GM19468 (cell line): Measurements from ENCODE around the gene TULP4.

Source experiments
- ATAC-seq: cut with Tn5 transposase; IDR thresholded peaks from one replicate; pipeline ENCODE4 v1.9.1; 2021; ENCODE audit warnings: mild to moderate bottlenecking, moderate library complexity, moderate number of reproducible peaks; ENCODE audit not compliant: unreplicated experiment; ENCODE audit errors: extremely low read depth

TULP4 gene

DNA sequence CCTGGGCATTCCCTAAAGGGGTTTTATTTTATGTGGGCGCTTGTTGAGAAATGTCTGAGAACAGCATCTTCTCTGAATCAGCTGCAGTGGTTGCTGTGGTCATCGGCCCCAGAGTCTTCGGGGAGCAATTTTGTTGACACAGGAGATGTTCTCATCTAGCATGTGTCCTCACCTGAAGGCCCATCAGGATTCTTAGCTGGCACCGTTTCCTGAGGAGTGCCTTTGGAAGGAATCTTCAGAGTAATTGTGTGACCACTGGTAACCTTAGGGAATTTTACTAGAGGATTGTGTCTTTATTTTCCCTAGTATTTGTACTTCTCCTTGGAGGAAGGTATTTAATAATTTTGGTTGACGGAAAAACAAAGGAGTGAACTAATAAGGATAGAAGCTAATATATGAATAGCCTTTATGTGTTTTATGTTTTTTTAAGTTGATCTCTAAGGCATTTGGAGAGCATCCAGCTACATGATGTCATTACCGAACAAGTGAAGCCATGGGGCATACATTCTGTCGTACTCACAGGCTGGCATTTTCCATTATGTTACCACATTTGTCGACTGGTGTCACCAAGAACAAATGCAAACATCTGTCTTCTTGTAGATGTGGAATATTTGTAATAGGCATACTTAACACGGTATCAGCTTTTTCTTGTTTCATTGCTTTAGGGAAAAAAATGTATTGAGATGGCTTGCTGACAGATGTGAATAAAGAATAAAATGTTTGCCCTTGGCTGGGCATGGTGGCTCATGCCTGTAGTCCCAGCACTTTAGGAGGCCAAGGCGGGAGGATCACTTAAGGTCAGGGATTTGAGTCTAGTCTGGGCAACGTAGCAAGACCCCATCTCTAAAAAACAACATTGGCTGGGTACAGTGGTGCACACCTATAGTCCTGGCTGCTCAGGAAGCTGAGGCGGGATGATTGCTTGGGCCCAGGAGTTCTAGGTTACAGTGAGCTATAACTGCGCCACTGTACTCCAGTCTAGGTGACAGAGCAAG is 41.9 kb downstream of the TULP4 start:
- no peak for ATAC-seq

DNA sequence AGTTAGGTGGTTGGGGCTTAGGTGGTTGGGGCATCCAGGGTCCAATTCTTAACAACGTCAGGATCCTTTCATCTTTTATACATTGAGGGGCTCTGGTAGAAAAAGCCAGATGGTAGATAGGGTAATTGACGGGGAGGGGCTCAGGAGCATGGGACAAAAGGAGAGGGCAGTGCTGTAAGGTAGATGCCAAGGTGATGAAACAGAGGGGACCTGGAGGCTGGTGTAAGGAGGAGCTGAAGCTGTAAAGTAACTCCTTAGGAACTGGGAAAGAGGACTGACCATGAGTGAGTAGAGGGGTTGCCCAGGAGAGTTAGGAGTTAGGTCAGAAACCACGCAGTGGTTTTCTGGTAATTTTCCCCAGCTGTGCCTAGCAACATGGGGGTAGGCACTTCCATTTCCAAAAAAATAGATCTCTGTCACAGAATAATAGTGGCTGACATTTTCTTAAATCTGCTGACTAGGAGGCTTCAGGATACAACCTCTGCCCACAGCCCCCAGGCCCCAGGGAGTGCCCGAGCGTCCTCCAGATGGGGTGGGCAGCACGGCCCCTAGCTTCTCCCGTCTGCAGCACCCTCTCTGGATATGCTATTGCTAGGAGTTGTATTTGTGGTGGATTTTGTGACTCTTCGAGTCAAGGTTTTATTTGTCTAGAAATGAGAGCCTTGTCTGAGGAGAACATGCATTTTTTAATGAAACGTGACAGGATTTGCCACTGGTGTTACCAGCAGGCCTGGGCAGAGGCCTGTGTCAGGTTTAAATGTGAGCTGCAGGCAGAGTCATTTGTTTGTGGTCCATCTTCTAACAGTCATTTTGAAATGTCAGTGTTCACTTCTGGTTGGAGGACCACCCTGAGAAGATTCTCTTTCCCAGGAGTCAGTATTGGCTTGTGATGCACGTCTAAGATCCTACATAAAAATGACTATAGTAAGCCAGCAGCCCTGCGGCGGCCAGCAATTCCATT is 44.6 kb downstream of the TULP4 start:
- ATAC-seq, result no peak

DNA sequence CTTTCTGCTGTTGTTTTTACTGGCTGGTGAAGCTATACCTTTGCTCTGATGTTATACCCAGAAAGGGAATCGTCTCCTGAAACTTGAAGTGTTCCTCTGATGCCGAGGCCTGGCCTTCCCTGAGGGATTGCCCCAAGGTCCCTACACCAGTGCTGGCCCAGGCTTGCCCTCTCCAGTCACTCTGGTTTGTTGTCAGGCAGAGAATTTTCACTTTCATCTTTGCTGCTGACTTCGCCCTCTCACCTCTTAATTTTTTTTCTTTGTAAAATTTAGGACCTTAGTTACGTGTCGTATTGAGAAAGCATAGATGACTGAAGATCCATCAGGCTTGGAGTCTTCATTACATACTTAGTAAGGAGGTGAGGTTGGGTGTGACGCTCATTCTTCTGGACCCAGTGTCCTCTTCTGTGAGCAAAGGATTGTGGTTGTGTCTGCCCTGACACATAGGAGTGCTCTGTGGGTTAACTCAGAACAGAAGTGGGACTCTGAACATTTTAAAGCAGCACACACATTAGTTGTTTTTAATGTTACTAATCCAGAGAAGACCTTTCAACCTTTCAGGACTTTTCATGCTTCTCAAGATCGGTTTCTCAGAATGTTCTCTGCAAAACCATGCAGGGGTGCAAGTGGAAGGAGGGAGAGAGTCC is 45.4 kb downstream of the TULP4 start:
- no peak for ATAC-seq

DNA sequence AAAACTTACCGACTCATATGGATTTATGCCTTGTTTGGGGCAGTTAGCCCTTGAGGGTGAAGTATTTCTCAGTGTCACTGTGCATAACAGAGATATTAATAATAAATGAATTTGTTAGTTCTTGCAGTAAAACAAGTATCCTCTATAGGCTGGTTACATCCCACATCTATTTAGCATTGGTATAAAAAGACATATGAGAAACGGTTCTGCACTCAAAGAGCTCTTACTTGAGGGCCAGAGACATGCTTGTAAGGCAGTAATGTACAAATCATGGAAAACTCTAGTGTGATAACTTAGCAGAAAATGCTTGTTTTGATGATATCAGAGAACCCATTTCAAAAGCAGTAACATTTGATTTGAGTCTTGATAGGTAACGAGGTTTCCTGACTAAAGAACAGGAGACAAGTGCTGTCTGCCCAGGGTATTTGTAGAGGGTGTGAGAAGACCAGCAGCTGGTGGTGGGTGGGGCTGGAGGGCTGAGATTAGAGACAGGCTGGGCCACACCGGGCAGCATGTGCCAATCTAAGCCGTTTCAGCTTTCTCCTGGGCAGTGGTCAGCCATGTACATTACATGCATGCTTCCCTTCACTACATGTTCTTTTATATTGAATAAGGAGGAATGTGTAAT is 46.3 kb downstream of the TULP4 start:
- no peak for ATAC-seq

DNA sequence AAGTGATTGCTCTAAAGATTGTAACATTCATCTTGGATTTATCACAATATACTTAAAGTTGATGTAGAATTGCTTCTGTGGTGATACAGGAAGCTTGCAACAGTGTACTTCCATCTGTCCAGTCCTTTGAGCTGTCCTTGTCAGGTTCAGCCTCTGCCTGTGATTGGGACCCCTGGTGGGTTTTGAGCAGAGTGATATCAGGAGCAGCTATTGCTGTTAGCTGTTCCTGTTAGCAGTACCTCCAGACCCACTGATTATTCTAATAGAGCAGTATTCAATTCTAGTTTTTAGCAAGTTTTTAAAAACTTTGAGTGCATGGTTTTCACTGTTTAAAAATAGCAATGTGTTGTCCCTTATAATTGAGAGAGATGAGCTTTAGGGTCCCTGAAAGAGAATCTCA is 48.8 kb downstream of the TULP4 start:
- no peak for ATAC-seq

DNA sequence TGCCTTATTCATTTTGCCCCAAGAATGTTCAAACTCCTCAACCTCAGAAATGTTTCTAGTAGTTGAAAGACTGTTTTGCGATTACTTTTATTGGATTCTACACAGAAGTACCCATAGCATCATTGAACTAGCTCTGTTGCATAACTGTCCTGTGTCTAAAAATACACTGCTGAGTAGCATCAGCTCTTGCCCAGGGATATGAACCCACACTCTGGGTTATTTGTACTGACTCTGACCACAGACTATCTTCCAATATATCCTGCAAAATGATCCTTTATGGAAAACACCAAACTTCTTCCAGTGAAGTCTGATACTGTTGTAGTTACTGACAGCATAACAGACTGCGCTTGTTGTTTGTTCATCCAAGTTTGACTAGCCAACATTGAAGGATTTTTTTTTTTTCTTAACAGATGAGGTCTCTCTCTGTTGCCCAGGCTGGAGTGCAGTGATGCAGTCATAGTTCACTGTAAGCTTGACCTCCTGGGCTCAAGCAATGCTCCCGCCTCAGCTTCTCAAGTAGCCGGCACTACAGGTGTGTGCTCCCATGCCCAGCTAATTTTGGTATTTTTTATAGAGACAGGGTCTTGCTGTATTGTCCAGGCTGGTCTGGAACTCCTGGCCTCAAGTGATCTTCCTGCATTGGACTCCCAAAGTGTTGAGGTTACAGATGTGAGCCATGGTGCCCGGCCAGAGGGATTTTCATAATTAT is 49.9 kb downstream of the TULP4 start:
- no peak for ATAC-seq

DNA sequence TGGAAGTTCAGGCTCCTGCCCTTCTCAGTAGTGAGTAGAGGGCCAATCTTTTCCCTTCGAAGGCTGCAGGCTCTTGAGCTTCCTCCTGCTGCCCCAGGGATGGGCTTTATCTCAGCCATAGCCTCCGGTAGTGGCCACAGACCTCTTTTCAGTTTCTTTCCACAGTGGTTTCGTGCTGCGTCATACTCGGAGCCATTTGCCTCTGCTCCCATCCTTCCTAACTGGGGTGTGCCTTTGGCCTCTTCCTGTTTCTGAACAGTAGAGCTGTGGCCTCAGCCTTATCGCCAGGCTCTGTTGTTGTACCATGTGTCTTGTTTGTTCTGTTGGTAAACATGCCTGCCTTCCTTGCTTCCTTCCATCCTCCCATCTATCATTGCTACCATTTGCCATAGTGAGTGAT is 54.1 kb downstream of the TULP4 start:
- ATAC-seq, result no peak

DNA sequence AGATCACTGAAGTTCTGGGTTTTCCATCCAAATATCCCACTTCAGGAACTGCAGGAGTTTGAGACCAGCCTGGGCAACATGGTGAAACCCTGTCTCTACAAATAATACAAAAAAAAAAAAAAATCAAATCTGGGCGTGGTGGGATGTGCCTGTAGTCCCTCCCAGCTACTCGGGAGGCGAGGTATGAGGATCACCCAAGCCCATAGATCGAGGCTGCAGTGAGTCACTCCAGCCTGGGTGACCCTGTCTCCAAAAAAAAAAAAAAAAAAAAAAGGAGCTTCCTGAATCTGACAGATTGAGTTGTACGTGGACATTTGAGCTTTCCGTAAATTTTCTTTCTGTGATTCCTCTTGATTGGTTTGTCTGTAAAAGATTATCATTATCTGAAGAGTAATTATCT is 55.6 kb downstream of the TULP4 start:
- ATAC-seq, result no peak

DNA sequence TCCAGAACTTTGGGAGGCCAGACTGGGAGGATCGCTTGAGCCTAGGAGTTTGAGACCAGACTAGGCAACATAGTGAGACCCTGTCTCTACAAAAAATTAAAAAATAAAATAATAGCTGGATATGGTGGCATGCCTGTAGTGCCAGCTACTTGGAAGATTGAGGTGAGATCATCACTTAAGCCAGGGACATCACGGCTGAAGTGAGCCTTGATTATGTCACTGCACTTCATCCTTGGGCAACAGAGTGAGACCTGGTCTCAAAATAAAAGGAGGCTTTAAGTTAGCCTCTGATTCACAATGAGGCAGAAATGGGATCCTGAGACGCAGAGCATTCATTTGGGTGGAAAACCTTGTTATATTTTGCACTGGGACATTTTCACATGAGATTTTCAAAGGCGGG is 57.0 kb downstream of the TULP4 start:
- no peak for ATAC-seq

DNA sequence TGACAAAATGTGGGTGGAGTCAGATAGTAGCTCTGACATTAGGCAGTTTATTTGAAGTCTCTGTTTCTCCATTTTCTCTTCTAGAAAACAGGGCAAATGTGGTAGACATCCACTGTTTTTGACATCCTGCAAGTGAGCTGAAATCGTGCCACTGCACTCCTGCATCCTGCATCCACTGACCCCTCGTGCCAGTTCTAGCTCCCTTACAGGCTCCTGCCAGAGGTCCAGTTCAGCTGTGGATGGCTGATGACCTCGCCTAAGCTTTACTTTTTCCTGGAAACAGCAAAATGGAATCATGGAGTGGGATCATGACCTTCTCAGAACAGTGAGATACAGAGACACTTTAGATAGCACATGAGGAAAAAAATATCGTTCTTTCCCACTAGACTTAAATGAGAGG is 58.5 kb downstream of the TULP4 start:
- ATAC-seq, result no peak

DNA sequence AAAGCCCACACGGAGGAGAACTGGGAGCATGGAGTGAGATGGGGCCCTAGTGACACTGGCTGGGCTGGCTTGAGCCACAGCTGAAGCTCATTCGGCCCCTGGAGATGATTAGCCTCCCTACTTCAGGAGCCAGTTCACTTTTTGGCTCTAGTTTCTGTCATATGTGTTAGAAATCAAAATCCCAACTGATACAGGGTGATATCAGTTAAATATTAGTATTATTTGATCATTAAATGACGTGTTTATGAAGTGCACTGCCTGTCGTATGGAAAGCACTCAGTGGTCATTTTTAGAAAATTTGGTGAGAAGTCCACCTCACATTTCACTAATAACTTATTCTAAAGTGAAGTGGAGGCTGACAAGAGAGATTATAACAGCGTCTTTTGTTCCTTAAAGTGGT is 59.0 kb downstream of the TULP4 start:
- no peak for ATAC-seq

DNA sequence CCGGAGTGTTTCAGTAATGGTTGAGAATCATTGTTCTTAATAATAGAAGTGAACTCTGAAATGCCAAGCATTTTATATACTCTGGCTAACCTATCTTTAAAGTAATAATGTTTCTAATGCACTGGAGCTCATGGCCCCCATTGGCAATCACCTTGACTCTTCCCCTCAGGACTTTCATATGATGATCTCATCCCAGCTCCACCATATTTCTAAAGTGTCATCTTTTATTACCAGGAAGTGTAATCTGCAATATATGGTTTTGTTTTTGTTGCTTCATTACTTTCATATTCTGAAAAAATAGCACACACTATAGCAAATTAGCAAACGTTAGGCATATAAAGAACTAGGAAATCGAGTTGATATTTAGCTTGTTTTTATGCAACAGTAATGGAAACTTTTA is 60.3 kb downstream of the TULP4 start:
- ATAC-seq, result no peak

DNA sequence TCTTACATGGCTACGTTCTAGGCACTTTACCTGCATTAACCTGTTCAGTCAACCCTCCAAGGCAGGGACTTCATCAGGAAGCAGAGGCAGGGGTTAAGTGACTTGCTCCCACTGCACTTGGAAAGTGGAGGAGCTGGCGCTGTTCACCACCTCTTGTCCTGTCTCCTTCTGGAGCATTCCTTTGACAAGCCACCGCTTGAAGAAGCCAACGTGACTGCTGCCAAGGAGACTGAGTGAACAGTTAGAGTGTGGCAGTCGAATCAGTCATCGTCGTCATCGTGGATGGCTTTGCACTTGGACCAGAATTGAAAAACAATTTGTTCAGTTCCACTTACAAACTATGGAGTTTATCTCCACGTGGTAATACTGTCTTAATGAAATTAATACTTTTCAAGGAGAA is 60.9 kb downstream of the TULP4 start:
- no peak for ATAC-seq

DNA sequence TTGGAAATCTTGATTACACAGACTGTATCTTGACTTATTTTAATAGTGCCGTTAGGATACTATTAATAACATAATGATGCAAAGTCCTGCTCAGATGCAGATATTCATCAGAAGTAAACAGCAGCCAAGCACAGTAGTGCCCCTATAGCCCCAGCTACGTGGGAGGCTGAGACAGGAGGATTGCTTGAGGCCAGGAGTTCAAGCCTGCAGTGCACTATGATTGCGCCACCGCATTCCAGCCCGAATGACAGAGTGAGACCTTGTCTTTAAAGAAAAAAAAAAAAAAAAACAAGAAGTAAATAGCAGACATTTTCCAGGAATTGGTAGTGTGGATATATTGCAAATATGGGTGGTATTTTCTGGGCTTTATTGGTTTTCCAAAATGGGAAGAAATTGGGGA is 61.8 kb downstream of the TULP4 start:
- ATAC-seq, result no peak

DNA sequence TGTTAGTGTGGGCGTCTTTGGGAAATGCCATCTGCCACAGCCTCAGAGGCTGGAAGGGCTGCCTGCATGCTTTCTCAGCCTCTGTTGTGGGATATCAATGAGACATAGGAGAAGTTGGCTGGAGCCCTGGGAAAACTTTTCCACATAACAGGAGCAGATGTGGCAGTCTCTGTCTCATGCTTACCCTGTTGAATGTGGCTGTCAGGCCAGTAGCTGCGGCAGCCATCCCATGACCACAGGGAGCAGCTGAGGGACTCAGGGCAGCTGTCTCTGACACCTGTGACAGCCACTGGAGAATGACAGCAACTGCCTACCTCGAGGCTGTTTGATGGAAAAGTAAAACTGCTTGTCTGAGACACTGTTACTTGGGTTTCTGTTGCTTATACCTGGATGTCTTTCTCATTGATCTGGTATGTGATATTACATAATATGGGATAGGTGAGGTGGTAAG is 64.4 kb downstream of the TULP4 start:
- ATAC-seq, result no peak

DNA sequence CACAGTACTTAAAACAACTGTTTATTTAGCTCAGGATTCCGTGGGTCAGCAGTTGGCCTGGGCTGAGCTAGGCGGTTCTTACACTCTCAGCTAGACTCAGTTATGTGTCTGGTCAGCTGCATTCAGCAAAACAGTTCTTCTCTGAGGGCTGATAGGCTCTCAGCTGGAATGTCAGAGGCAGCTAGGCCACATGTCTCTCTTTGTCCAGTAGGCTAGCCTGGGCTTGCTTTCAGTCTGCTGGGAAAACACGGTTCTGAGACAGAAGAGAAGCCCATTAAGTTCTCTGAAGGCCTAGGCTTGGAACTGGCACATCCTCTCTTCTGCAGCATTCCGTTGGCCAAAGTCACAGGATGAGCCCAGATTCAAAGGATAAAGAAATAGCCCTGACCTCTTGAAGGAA is 65.6 kb downstream of the TULP4 start:
- ATAC-seq, result no peak

DNA sequence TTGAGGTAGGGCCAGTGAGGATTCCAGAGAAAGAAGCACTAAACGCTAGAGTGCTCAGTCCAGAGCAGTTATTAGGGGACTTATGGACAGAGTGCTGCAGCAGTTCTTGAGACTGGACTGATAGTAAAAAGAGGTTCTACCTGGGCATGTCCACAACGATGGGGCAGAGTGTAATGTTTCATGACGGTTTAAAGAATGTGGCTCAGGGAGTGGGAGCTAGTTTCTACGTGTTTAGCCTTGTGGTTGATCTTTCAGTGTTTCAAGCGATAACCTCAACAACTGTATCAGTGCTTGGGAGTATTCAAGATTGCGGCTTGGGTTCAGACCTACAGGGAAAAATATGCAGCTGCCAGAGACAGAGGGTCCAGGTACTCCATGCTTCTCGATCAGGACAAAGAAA is 67.1 kb downstream of the TULP4 start:
- no peak for ATAC-seq

DNA sequence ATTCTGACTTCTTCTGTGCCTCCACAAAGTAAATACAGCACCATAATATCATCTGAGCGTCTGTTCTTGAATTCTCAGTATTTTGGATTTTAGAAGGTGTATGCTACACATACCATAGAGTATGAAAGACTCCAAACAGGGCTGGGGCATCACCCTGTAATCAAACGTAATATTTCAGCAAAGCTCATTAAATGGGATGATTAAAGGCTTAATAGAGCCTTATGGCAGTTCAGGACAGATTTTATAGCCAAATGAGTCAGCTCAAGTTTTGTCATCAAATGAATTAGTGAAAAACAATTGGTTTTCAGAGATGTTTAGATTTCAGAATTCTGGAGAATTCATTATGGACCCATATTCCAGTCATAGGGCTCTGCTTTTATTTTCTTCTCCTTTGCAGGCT is 68.9 kb downstream of the TULP4 start:
- no peak for ATAC-seq

DNA sequence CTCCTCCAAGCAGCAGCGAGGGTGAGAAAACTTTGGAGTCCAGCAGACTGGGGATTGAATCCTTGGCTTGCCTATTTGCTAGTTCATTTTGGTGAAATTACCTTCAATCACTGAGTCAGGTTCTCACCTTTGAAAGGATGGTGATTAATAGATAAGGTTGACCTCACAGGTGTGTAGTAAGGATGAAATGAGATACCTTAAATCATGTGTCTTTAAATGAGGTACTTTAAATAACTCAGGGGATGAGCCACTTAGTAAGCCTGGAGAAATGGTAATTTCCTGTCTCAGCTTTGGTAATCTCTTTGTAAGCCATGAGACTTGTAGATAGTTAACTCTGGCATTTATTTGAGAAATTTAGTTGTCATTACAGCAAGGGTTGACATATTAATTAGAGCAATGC is 70.2 kb downstream of the TULP4 start:
- ATAC-seq, result no peak
